ENCODE measurements around the gene CCSER1.
A peak's percentile ranks its signal among the peaks of the same experiment; 100 is the strongest.

The CCSER1 gene

GRCh38 chr4:90162566-90162965, 35.4 kb downstream of the CCSER1 start:
- ChIA-PET POLR2A (ENCODE audit: low non-redundant PET) (no interaction called here), CTCF (no interaction called here)
- no peak for TF ChIP-seq CTCF (conservative IDR thresholded peaks at IDR 0.05; ENCODE audit: low read depth)
- DNase-seq (ENCODE audit: low spot score): no peak
- H3K27ac ChIP-seq: no peak overlapping the region

GRCh38 chr4:90163872-90164271, 36.7 kb downstream of the CCSER1 start:
- ChIA-PET CTCF (no interaction called here), POLR2A (ENCODE audit: low non-redundant PET) (no interaction called here)
- no peak for TF ChIP-seq CTCF (conservative IDR thresholded peaks at IDR 0.05; ENCODE audit: low read depth)
- no peak overlapping the region for H3K27ac ChIP-seq
- DNase-seq (ENCODE audit: low spot score): no peak

GRCh38 chr4:90165883-90166282, 38.7 kb downstream of the CCSER1 start:
- ChIA-PET POLR2A (ENCODE audit: low non-redundant PET) (no interaction called here), CTCF (interaction anchor here (0.6 kb wide), 1 partner anchor 820 kb away, joined by 5 read pairs; no protein-coding TSS in a partner anchor)
- no peak for TF ChIP-seq CTCF (conservative IDR thresholded peaks at IDR 0.05; ENCODE audit: low read depth)

GRCh38 chr4:90171491-90171890, 44.3 kb downstream of the CCSER1 start:
- ChIA-PET POLR2A (ENCODE audit: low non-redundant PET) (no interaction called here), CTCF (no interaction called here)
- H3K27ac ChIP-seq: no peak overlapping the region
- no peak for TF ChIP-seq CTCF (conservative IDR thresholded peaks at IDR 0.05; ENCODE audit: low read depth)
- no peak for DNase-seq (ENCODE audit: low spot score)

More at GRCh38 chr4:90165883-90166282, 38.7 kb downstream of the CCSER1 start:
- no peak for DNase-seq (ENCODE audit: low spot score)
- H3K27ac ChIP-seq: no peak overlapping the region

- H3K27ac ChIP-seq: no peak overlapping the region
- CTCF ChIA-PET: no interaction called here
- peak; percentile 4 for DNase-seq (ENCODE audit: low spot score)
- POLR2A ChIA-PET (ENCODE audit: low non-redundant PET): no interaction called here
- TF ChIP-seq CTCF (conservative IDR thresholded peaks at IDR 0.05; ENCODE audit: low read depth): no peak
These were observed 47.4 kb downstream of the CCSER1 start for GRCh38 chr4:90174621-90175023.

GRCh38 chr4:90181644-90182043, 54.5 kb downstream of the CCSER1 start:
- CTCF ChIA-PET: no interaction called here
- POLR2A ChIA-PET (ENCODE audit: low non-redundant PET): no interaction called here
- no peak overlapping the region for H3K27ac ChIP-seq
- no peak for TF ChIP-seq CTCF (conservative IDR thresholded peaks at IDR 0.05; ENCODE audit: low read depth)
- DNase-seq (ENCODE audit: low spot score): no peak

GRCh38 chr4:90183254-90183653, 56.1 kb downstream of the CCSER1 start:
- TF ChIP-seq CTCF (conservative IDR thresholded peaks at IDR 0.05; ENCODE audit: low read depth): no peak
- CTCF ChIA-PET: no interaction called here
- POLR2A ChIA-PET (ENCODE audit: low non-redundant PET): no interaction called here
- no peak overlapping the region for H3K27ac ChIP-seq
- no peak for DNase-seq (ENCODE audit: low spot score)

Data from RWPE1 (cell line).